ENCODE data around the gene SLC6A19.

The SLC6A19 gene

GRCh38 chr5:1187234-1187949, 14.0 kb upstream of the SLC6A19 start:
- Histone ChIP-seq H3K4me1 (ENCODE audit: low read length) (no peaks in the 10 kb centered on the region), H3K79me2 (ENCODE audit: low read length) (no peaks in the 10 kb centered on the region), H3K27me3 (ENCODE audit: low read depth, low read length) (no peaks in the 10 kb centered on the region), H3K4me3 (ENCODE audit: low read length) (no peak overlapping the region), H3K27ac (ENCODE audit: low read length) (no peak overlapping the region), H3K4me2 (ENCODE audit: low read length) (no peak overlapping the region), H3K9ac (ENCODE audit: low read length) (no peak overlapping the region), H4K20me1 (ENCODE audit: insufficient read depth, low read length) (no peaks in the 10 kb centered on the region), H2AFZ (ENCODE audit: low read depth, low read length) (no peak overlapping the region), H3K36me3 (replicated peaks; ENCODE audit: low read depth, low read length) (no peaks in the 10 kb centered on the region), H3K9me3 (ENCODE audit: insufficient read depth, low read length) (no peaks in the 10 kb centered on the region)
- TF ChIP-seq CTCF (IDR thresholded peaks at IDR 0.05; ENCODE audit: low read depth, low read length), result no peak
- TF ChIP-seq EZH2phosphoT487 (IDR thresholded peaks at IDR 0.05; ENCODE audit: low read depth), result no peak

GRCh38 chr5:1187950-1188334, 13.5 kb upstream of the SLC6A19 start:
- Histone ChIP-seq H3K79me2 (ENCODE audit: low read length) (no peaks in the 10 kb centered on the region), H2AFZ (ENCODE audit: low read depth, low read length) (no peak overlapping the region), H3K4me2 (ENCODE audit: low read length) (no peak overlapping the region), H3K27me3 (ENCODE audit: low read depth, low read length) (no peaks in the 10 kb centered on the region), H3K4me3 (ENCODE audit: low read length) (no peak overlapping the region), H3K9ac (ENCODE audit: low read length) (no peak overlapping the region), H4K20me1 (ENCODE audit: insufficient read depth, low read length) (no peaks in the 10 kb centered on the region), H3K4me1 (ENCODE audit: low read length) (no peaks in the 10 kb centered on the region), H3K27ac (ENCODE audit: low read length) (no peak overlapping the region), H3K36me3 (replicated peaks; ENCODE audit: low read depth, low read length) (no peaks in the 10 kb centered on the region), H3K9me3 (ENCODE audit: insufficient read depth, low read length) (no peaks in the 10 kb centered on the region)
- TF ChIP-seq EZH2phosphoT487 (IDR thresholded peaks at IDR 0.05; ENCODE audit: low read depth) (no peak), CTCF (IDR thresholded peaks at IDR 0.05; ENCODE audit: low read depth, low read length) (no peak)

GRCh38 chr5:1188464-1188863, 12.9 kb upstream of the SLC6A19 start:
- Histone ChIP-seq H3K4me2 (ENCODE audit: low read length) (no peak overlapping the region), H3K9me3 (ENCODE audit: insufficient read depth, low read length) (no peaks in the 10 kb centered on the region), H3K4me3 (ENCODE audit: low read length) (no peak overlapping the region), H3K79me2 (ENCODE audit: low read length) (no peaks in the 10 kb centered on the region), H2AFZ (ENCODE audit: low read depth, low read length) (no peak overlapping the region), H4K20me1 (ENCODE audit: insufficient read depth, low read length) (no peaks in the 10 kb centered on the region), H3K9ac (ENCODE audit: low read length) (no peak overlapping the region), H3K4me1 (ENCODE audit: low read length) (no peaks in the 10 kb centered on the region), H3K36me3 (replicated peaks; ENCODE audit: low read depth, low read length) (no peaks in the 10 kb centered on the region), H3K27me3 (ENCODE audit: low read depth, low read length) (no peaks in the 10 kb centered on the region), H3K27ac (ENCODE audit: low read length) (no peak overlapping the region)
- TF ChIP-seq CTCF (IDR thresholded peaks at IDR 0.05; ENCODE audit: low read depth, low read length) (no peak), EZH2phosphoT487 (IDR thresholded peaks at IDR 0.05; ENCODE audit: low read depth) (no peak)

- no peaks in the 10 kb centered on the region for H4K20me1 ChIP-seq (ENCODE audit: insufficient read depth, low read length)
- H3K27me3 ChIP-seq (ENCODE audit: low read depth, low read length), result no peaks in the 10 kb centered on the region
- no peak overlapping the region for H3K27ac ChIP-seq (ENCODE audit: low read length)
Observed at GRCh38 chr5:1189269-1189668, 12.1 kb upstream of the SLC6A19 start.

More at GRCh38 chr5:1189269-1189668, 12.1 kb upstream of the SLC6A19 start:
- H2AFZ ChIP-seq (ENCODE audit: low read depth, low read length), result no peak overlapping the region
- H3K79me2 ChIP-seq (ENCODE audit: low read length), result no peaks in the 10 kb centered on the region
- no peaks in the 10 kb centered on the region for H3K9me3 ChIP-seq (ENCODE audit: insufficient read depth, low read length)
- no peaks in the 10 kb centered on the region for H3K36me3 ChIP-seq (replicated peaks; ENCODE audit: low read depth, low read length)
- no peak overlapping the region for H3K4me2 ChIP-seq (ENCODE audit: low read length)
- no peaks in the 10 kb centered on the region for H3K4me1 ChIP-seq (ENCODE audit: low read length)
- H3K4me3 ChIP-seq (ENCODE audit: low read length), result no peak overlapping the region
- no peak for TF ChIP-seq CTCF (IDR thresholded peaks at IDR 0.05; ENCODE audit: low read depth, low read length)
- no peak for TF ChIP-seq EZH2phosphoT487 (IDR thresholded peaks at IDR 0.05; ENCODE audit: low read depth)
- no peak overlapping the region for H3K9ac ChIP-seq (ENCODE audit: low read length)

All from OCI-LY3 (cell line).